Natural killer cell (primary cell): ENCODE measurements around the gene ICOS. TPM values are rescaled to one million over a fixed set of nuclear protein-coding genes. Genes with fewer than 3 reads are reported as not detected.

Experiments used
- ATAC-seq, 3 donors: fragments of 150-1000 bp in 2 of 3; fragments of 200-7000 bp in 1 of 3; cut with Tn5 transposase; 1 replicate in 1 of 3; 2 replicates in 2 of 3; pipeline ENCODE4 v1.10.0; 2021; ENCODE audit warnings: mild to moderate bottlenecking in 2 of 3, moderate library complexity in 2 of 3
- DNase-seq, 2 donors: peaks; one replicate each; pipeline versions ENCODE4 v3.0.0 to v3.0.0-alpha.2; 2013 to 2021; ENCODE audit warnings: mixed read lengths in 1 of 2
- H3K27ac ChIP-seq: one replicate; pipeline ENCODE4 v1.5.1; 2013; ENCODE audit warnings: mild to moderate bottlenecking, low read length
- H3K27me3 ChIP-seq: one replicate; pipeline ENCODE4 v1.6.1; 2013; ENCODE audit warnings: low read length; ENCODE audit not compliant: control insufficient read depth, insufficient read depth
- H3K36me3 ChIP-seq: one replicate; pipeline ENCODE4 v1.6.1; 2013; ENCODE audit warnings: low read length; ENCODE audit not compliant: control insufficient read depth, insufficient read depth
- H3K4me1 ChIP-seq: one replicate; pipeline ENCODE4 v1.6.1; 2013; ENCODE audit warnings: low read length; ENCODE audit not compliant: control insufficient read depth, insufficient read depth
- H3K4me3 ChIP-seq: one replicate; pipeline ENCODE4 v1.5.1; 2013; ENCODE audit warnings: low read length
- H3K9me3 ChIP-seq: one replicate; pipeline ENCODE4 v1.6.1; 2013; ENCODE audit warnings: low read length; ENCODE audit not compliant: control insufficient read depth, insufficient read depth
- H3K27ac Mint-ChIP-seq, 2 donors: one replicate each; pipeline ENCODE4 v1.8.0; 2022; ENCODE audit warnings: mild to moderate bottlenecking in 2 of 2, mixed read lengths in 2 of 2, moderate library complexity in 1 of 2
- H3K27me3 Mint-ChIP-seq, 2 donors: one replicate each; pipeline ENCODE4 v1.8.0; 2022; ENCODE audit warnings: low read depth in 2 of 2, mixed read lengths in 2 of 2
- H3K36me3 Mint-ChIP-seq: one replicate; pipeline ENCODE4 v1.8.0; 2022; ENCODE audit warnings: mixed read lengths
- H3K4me1 Mint-ChIP-seq, 2 donors: one replicate each; pipeline ENCODE4 v1.8.0; 2022; ENCODE audit warnings: mixed read lengths in 2 of 2
- H3K4me3 Mint-ChIP-seq: one replicate; pipeline ENCODE4 v1.8.0; 2022; ENCODE audit warnings: mild to moderate bottlenecking, moderate library complexity, mixed read lengths
- H3K9me3 Mint-ChIP-seq, 2 donors: one replicate each; pipeline ENCODE4 v1.8.0; 2022; ENCODE audit warnings: mixed read lengths in 2 of 2
- CTCF ChIP-seq: fragments of 200-600 bp; IDR thresholded peaks from one replicate; pipeline ENCODE4 v1.8.0; 2022; ENCODE audit warnings: antibody characterized with exemption
- WGBS: methylation state at CpG from one replicate; pipeline ENCODE4 v1.1.7; 2013; ENCODE audit warnings: missing lambda C conversion rate; ENCODE audit not compliant: insufficient coverage; 5-methylcytosine and 5-hydroxymethylcytosine counted together
- intact Hi-C: fragments of 100-400 bp; cut with micrococcal nuclease; formaldehyde crosslinking; loops from one replicate; pipeline ENCODE4 v1.14.2; 2022
- total RNA-seq, 4 donors: library from RNA; stranded (reverse); fragments of 120-200 nt in 1 of 4; gene quantifications; one replicate each; pipeline versions ENCODE4 v1.2.3 to v1.2.4, GENCODE V29; 2013 to 2022

Gene ICOS
- total RNA-seq, 3 donors from 2014 or later (not counting 1 experiment from before 2014, with no cell fraction given), result 0.35 to 4.2 (median 1.7) TPM

DNA sequence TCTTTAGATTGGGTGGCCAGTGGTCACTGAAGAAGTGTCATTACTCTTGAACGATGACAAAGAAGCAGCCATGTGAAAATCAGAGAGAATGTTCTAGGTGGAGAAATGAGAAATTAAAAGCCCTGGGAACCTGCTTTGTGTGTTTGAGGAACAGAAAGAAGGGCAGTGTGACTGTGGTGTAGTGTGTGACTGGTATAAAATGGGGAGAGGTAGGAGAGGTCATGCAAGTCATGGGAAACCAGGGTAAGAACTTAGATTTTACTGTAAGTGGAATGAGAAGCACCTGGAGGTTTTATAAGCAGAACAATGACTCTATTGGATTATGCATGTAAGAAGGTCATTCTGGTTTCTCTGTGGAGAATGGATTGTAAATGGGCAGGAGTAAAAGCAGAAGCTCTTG lies 12.2 kb downstream of the ICOS start:
- DNase-seq (no peak), ATAC-seq (no peak)
- no peaks in the 10 kb centered on the region for H3K36me3 Mint-ChIP-seq
- Histone ChIP-seq H3K27ac (no peak overlapping the region), H3K4me3 (no peak overlapping the region), H3K36me3 (no peaks in the 10 kb centered on the region), H3K4me1 (peaks cover 9% of the 10 kb centered on the region), H3K9me3 (no peaks in the 10 kb centered on the region), H3K27me3 (no peaks in the 10 kb centered on the region)
- H3K27me3 Mint-ChIP-seq, result no peaks in the 10 kb centered on the region
- intact Hi-C loops, result no loop called here
- no peaks in the 10 kb centered on the region for H3K9me3 Mint-ChIP-seq
- peak overlapping the region; percentile 19 to 30 for H3K27ac Mint-ChIP-seq
- no peak overlapping the region for H3K4me3 Mint-ChIP-seq
- 62% methylated on average over 1 of the region's 1 CpG for whole genome bisulfite sequencing
- TF ChIP-seq CTCF, result no peak
- H3K4me1 Mint-ChIP-seq, result peaks cover 27 to 34% of the 10 kb centered on the region in 2 donors

DNA sequence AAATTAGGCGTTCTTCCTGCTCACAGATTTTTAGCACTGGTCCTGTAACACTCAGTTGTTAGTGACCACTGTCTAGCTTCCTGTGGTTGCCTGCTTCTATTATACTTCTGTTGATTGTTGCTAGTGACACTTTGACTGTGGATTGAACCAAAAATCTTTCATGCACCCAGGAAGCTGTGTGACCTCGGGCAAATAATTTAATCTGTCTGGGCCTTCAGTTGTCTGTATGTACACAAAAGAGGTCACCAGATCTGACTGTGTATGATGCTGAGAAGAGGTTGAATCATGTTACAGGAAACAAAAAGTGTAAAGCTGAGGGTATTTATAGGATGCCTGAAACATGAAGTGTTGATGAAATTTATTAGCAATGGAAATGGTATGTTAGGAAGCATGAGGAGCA lies 12.7 kb downstream of the ICOS start:
- Histone ChIP-seq H3K27ac (no peak overlapping the region), H3K4me1 (peaks cover 9% of the 10 kb centered on the region), H3K36me3 (no peaks in the 10 kb centered on the region), H3K9me3 (no peaks in the 10 kb centered on the region), H3K27me3 (no peaks in the 10 kb centered on the region), H3K4me3 (no peak overlapping the region)
- ATAC-seq (peak; percentile 72 to 78 (median 73)), DNase-seq (peak in 1 of 2 donors; percentile 54)
- Mint-ChIP-seq H3K4me3 (peak overlapping the region; percentile 7), H3K27me3 (no peaks in the 10 kb centered on the region), H3K4me1 (peaks cover 27 to 34% of the 10 kb centered on the region in 2 donors), H3K9me3 (no peaks in the 10 kb centered on the region), H3K36me3 (no peaks in the 10 kb centered on the region), H3K27ac (peak overlapping the region; percentile 19 to 30)
- intact Hi-C loops, result no loop called here
- TF ChIP-seq CTCF, result no peak
- WGBS, result 17% methylated on average over 2 of the region's 2 CpGs

DNA sequence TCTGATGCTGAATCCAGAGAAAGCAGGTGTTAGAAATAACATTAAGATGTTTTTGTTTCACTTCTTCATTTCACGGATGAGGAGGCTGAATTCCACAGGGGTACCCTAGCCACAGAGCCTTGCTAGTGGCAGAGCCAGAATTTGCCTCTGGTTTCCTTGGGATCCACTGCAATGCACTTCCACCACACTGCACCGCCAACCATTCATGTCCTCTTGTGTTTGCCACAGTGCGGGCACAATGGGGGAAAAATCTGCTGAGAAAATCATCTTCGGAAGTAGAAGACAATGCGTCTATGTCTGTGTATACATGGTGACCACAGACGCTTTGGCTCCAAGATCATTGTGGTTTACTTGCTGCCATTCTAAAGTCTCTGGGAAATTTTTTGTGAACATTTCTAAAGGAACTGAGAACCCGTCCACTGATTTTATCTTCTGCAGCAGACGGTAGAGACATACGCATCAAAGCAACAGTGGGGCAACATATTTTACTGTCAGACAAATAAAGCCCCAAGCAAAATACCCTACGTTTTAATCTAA lies 14.9 kb downstream of the ICOS start:
- intact Hi-C loops, result no loop called here
- Histone ChIP-seq H3K27me3 (no peaks in the 10 kb centered on the region), H3K36me3 (no peaks in the 10 kb centered on the region), H3K4me3 (no peak overlapping the region), H3K27ac (no peak overlapping the region), H3K4me1 (peaks cover 9% of the 10 kb centered on the region), H3K9me3 (no peaks in the 10 kb centered on the region)
- ATAC-seq (peak; percentile 34 to 68 (median 60)), DNase-seq (peak in 1 of 2 donors; percentile 85)
- no peaks in the 10 kb centered on the region for H3K27me3 Mint-ChIP-seq
- H3K9me3 Mint-ChIP-seq, result no peaks in the 10 kb centered on the region
- peak overlapping the region in 1 of 2 donors; percentile 32 for H3K27ac Mint-ChIP-seq
- 8% methylated on average over 10 of the region's 10 CpGs for WGBS
- TF ChIP-seq CTCF, result no peak
- peaks cover 24 to 26% of the 10 kb centered on the region in 2 donors for H3K4me1 Mint-ChIP-seq
- peak overlapping the region; percentile 62 for H3K4me3 Mint-ChIP-seq
- no peaks in the 10 kb centered on the region for H3K36me3 Mint-ChIP-seq

GRCh38 chr2:203959265-203959664 lies 22.7 kb downstream of the ICOS start:
- H3K4me3 ChIP-seq, result no peak overlapping the region
- H3K36me3 ChIP-seq, result peaks cover 3% of the 10 kb centered on the region
- H3K9me3 ChIP-seq, result no peaks in the 10 kb centered on the region
- intact Hi-C loops, result no loop called here
- no peaks in the 10 kb centered on the region for H3K27me3 ChIP-seq
- DNase-seq (peak in 1 of 2 donors; percentile 6), ATAC-seq (no peak)
- Mint-ChIP-seq H3K27ac (no peak overlapping the region), H3K4me1 (no peaks in the 10 kb centered on the region), H3K27me3 (peaks cover 0 to 2% of the 10 kb centered on the region in 2 donors), H3K4me3 (no peak overlapping the region), H3K9me3 (no peaks in the 10 kb centered on the region), H3K36me3 (no peaks in the 10 kb centered on the region)
- H3K4me1 ChIP-seq, result no peaks in the 10 kb centered on the region
- WGBS, result 87% methylated on average over 4 of the region's 4 CpGs
- TF ChIP-seq CTCF, result no peak
- H3K27ac ChIP-seq, result no peak overlapping the region
